EH (cell line): ENCODE data around the gene SLC17A9.

Source experiments
- DNase-seq: peaks from one replicate; pipeline ENCODE4 v3.0.0-alpha.2; 2015; ENCODE audit warnings: low read depth

The SLC17A9 gene

GRCh38 chr20:62938105-62938888 lies 14.2 kb upstream of the SLC17A9 start, which contains the start of gene GID8:
Gene GID8, plus strand, starts transcription at chr20:62938147. Its CDS starts 3,356 bp downstream, at chr20:62941503.
- peak; percentile 62 for DNase-seq

DNA sequence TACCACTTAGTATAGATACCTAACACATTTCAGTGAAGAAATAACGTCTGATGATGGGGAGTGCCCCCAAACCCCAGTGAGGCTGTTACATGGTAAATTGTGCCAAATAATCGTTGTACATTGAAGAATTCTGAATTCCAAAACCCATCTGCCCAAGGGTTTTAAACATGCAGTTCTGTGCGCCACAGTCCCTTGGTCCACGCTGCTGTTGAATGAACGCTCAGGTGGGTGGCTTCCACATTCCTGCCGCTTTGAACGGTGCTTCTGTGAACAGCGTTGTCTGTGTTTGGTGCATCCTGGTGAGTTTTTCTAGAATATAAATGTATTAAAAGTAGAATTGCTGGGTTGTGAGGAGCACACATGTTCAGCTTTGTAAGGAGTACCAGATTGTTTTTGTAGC lies 11.6 kb upstream of the SLC17A9 start:
- no peak for DNase-seq

GRCh38 chr20:62941792-62942191 lies 10.7 kb upstream of the SLC17A9 start:
- DNase-seq = peak; percentile 62

DNA sequence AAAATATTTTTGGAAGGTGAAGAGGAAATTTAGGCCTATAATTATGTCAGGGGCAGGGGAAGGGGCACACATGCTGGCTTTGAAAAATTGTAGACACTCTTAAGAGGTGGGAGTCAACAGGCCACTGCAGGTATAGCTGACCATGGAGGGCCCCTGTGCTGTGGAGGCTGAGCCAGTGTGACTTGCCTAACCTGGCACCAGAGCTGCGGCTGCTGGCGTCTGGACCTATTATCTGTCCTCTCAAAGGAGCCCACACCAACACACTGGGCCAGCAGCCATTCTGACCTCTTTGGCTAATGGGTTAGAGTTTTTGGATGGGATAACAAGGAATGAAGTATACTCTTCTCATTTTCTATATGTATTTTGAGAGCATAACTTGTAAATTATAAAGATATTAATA lies 10.1 kb upstream of the SLC17A9 start:
- DNase-seq = no peak

DNA sequence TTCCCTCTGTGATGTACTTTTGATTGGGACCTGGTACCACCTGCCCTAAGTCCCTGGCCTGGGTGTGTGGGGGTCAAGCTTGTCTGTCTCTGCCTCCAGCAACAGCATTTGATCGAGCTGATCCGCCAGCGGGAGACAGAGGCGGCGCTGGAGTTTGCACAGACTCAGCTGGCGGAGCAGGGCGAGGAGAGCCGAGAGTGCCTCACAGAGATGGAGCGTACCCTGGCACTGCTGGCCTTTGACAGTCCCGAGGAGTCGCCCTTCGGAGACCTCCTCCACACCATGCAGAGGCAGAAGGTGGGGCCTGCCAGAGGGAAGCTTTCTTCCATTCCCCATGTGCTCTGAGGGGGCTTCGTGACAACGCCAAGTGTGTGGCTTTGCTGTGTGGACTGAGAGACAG lies 9.1 kb upstream of the SLC17A9 start:
- no peak for DNase-seq

- DNase-seq = no peak
These were observed 8.3 kb upstream of the SLC17A9 start for GRCh38 chr20:62944184-62944583.

DNA sequence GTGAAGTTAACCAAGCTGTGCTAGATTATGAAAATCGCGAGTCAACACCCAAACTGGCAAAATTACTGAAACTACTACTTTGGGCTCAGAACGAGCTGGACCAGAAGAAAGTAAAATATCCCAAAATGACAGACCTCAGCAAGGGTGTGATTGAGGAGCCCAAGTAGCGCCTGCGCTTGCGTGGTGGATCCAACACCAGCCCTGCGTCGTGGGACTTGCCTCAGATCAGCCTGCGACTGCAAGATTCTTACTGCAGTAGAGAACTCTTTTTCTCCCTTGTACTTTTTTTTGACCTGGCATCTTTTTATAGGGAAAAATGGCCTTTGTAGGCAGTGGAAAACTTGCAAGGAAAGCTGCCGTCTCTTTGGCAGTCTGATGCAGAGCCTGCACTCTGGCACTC lies 7.8 kb upstream of the SLC17A9 start:
- no peak for DNase-seq

DNA sequence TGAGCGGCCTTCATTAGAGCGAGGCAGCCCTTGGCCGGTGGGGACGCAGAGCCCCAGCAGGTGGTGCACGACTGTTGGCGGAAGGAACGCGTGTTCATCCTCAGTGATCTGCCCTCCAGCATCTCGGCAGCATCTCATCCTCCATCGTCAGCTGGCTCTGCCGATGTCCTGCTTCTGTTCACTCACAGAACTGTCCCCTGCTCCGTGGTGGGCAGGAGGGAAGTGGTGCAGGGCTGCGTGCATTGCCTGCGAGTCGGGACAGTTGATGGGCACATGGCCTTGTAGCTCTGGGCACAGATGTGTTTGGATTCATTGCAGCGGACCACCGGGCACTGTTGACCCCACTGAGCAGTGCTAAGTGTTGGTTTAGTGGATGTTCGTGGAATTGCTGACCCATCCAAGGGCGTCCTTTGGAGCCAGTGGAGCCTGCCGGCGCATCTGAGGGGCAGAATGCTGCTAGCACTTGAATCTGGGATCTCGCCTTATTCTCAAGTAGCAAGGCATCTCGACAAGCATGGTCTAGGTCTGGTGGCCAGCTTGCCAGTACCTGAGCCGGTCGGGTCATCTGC lies 6.7 kb upstream of the SLC17A9 start:
- DNase-seq = no peak

GRCh38 chr20:62946918-62947317 lies 5.6 kb upstream of the SLC17A9 start:
- no peak for DNase-seq

- no peak for DNase-seq
These were observed 4.8 kb upstream of the SLC17A9 start for GRCh38 chr20:62947532-62948300.

GRCh38 chr20:62949153-62949821 lies 3.2 kb upstream of the SLC17A9 start:
- DNase-seq = no peak

- DNase-seq = no peak
These were observed 2.5 kb upstream of the SLC17A9 start for GRCh38 chr20:62949962-62950361.

DNA sequence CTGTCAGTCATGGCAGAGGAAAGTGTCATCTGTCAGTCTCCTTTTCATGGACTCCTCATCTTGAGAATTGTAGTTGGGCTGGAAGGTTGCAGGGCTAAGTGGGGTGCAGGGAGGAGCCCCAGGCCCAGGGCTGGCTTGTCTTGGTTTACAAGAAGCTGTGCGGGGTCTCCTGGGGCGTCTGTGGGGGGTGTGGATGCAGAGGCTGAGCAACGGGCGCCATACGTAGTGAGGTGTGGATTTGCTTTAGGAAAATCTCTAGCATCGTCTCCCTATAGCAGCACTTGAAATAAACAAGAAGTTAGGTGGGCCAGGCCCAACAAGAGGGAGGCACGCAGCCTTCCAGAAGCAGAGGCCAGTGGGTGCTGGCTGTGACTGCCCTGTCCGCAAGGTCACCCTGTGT lies 1.8 kb upstream of the SLC17A9 start:
- DNase-seq = no peak

- no peak for DNase-seq
These were observed 1.2 kb upstream of the SLC17A9 start for GRCh38 chr20:62951143-62951895.

GRCh38 chr20:62951896-62952372 lies 575 bp upstream of the SLC17A9 start:
- no peak for DNase-seq

- peak; percentile 63 for DNase-seq
These were observed 694 bp downstream of the SLC17A9 start for GRCh38 chr20:62952968-62953838.

GRCh38 chr20:62953839-62954703 lies 1.6 kb downstream of the SLC17A9 start:
- DNase-seq = peak; percentile 81

- DNase-seq = no peak
These were observed 3.2 kb downstream of the SLC17A9 start for GRCh38 chr20:62955519-62956386.
